Measurements from ENCODE around the gene STEAP1. TPM values are rescaled to one million over a fixed set of nuclear protein-coding genes. Genes with fewer than 3 reads are reported as not detected.

Gene STEAP1
- total and polyA plus RNA-seq, 2 donors: 0.33 to 3.8 TPM

GRCh38 chr7:90201500-90202195, 47.4 kb downstream of the STEAP1 start:
- DNase-seq (ENCODE audit: low read depth in 6 of 9, low spot score in 9 of 9): no peak
- 94% methylated on average over 2 of the region's 2 CpGs for WGBS
- Histone ChIP-seq H3K27me3 (ENCODE audit: control insufficient read depth in 2 of 2, insufficient read depth in 1 of 2, low read length in 1 of 2) (no peaks in the 10 kb centered on the region), H3K4me3 (ENCODE audit: low read length in 2 of 2) (no peak overlapping the region), H3K4me1 (ENCODE audit: control insufficient read depth in 2 of 2, insufficient read depth in 2 of 2, low read length in 2 of 2) (no peaks in the 10 kb centered on the region), H3K36me3 (ENCODE audit: control insufficient read depth in 2 of 2, insufficient read depth in 2 of 2, low read length in 1 of 2) (no peaks in the 10 kb centered on the region), H3K9me3 (ENCODE audit: control insufficient read depth in 2 of 2, insufficient read depth in 1 of 2, low read length in 1 of 2) (no peaks in the 10 kb centered on the region), H3K27ac (ENCODE audit: low read depth in 1 of 2, low read length in 1 of 2) (no peak overlapping the region)

GRCh38 chr7:90207956-90208355, 53.7 kb downstream of the STEAP1 start:
- WGBS: 93% methylated on average over 1 of the region's 1 CpG
- Histone ChIP-seq H3K27me3 (ENCODE audit: control insufficient read depth in 2 of 2, insufficient read depth in 1 of 2, low read length in 1 of 2) (peaks cover 17 to 26% of the 10 kb centered on the region in 2 donors), H3K27ac (ENCODE audit: low read depth in 1 of 2, low read length in 1 of 2) (no peak overlapping the region), H3K36me3 (ENCODE audit: control insufficient read depth in 2 of 2, insufficient read depth in 2 of 2, low read length in 1 of 2) (no peaks in the 10 kb centered on the region), H3K4me3 (ENCODE audit: low read length in 2 of 2) (no peak overlapping the region), H3K4me1 (ENCODE audit: control insufficient read depth in 2 of 2, insufficient read depth in 2 of 2, low read length in 2 of 2) (no peaks in the 10 kb centered on the region), H3K9me3 (ENCODE audit: control insufficient read depth in 2 of 2, insufficient read depth in 1 of 2, low read length in 1 of 2) (no peaks in the 10 kb centered on the region)
- DNase-seq (ENCODE audit: low read depth in 6 of 9, low spot score in 9 of 9): no peak

GRCh38 chr7:90209776-90210175, 55.5 kb downstream of the STEAP1 start:
- no peaks in the 10 kb centered on the region for H3K36me3 ChIP-seq (ENCODE audit: control insufficient read depth in 2 of 2, insufficient read depth in 2 of 2, low read length in 1 of 2)
- no peaks in the 10 kb centered on the region for H3K4me1 ChIP-seq (ENCODE audit: control insufficient read depth in 2 of 2, insufficient read depth in 2 of 2, low read length in 2 of 2)
- no peak overlapping the region for H3K27ac ChIP-seq (ENCODE audit: low read depth in 1 of 2, low read length in 1 of 2)
- peaks cover 17 to 28% of the 10 kb centered on the region in 2 donors for H3K27me3 ChIP-seq (ENCODE audit: control insufficient read depth in 2 of 2, insufficient read depth in 1 of 2, low read length in 1 of 2)
- no peak overlapping the region for H3K4me3 ChIP-seq (ENCODE audit: low read length in 2 of 2)
- H3K9me3 ChIP-seq (ENCODE audit: control insufficient read depth in 2 of 2, insufficient read depth in 1 of 2, low read length in 1 of 2): no peaks in the 10 kb centered on the region
- no peak for DNase-seq (ENCODE audit: low read depth in 6 of 9, low spot score in 9 of 9)
- 90% methylated on average over 1 of the region's 1 CpG for WGBS

- peak overlapping the region in 1 of 2 donors; percentile 31 for H3K27ac ChIP-seq (ENCODE audit: low read depth in 1 of 2, low read length in 1 of 2)
These were observed 56.2 kb downstream of the STEAP1 start for GRCh38 chr7:90210475-90210874.

GRCh38 chr7:90210981-90211380, 56.7 kb downstream of the STEAP1 start:
- Histone ChIP-seq H3K27ac (ENCODE audit: low read depth in 1 of 2, low read length in 1 of 2) (peak overlapping the region; percentile 62 to 70), H3K36me3 (ENCODE audit: control insufficient read depth in 2 of 2, insufficient read depth in 2 of 2, low read length in 1 of 2) (no peaks in the 10 kb centered on the region), H3K9me3 (ENCODE audit: control insufficient read depth in 2 of 2, insufficient read depth in 1 of 2, low read length in 1 of 2) (no peaks in the 10 kb centered on the region), H3K27me3 (ENCODE audit: control insufficient read depth in 2 of 2, insufficient read depth in 1 of 2, low read length in 1 of 2) (peaks cover 17 to 28% of the 10 kb centered on the region in 2 donors), H3K4me3 (ENCODE audit: low read length in 2 of 2) (peak overlapping the region; percentile 12 to 16), H3K4me1 (ENCODE audit: control insufficient read depth in 2 of 2, insufficient read depth in 2 of 2, low read length in 2 of 2) (no peaks in the 10 kb centered on the region)
- WGBS: 14% methylated on average over 11 of the region's 11 CpGs
- no peak for DNase-seq (ENCODE audit: low read depth in 6 of 9, low spot score in 9 of 9)

More at GRCh38 chr7:90210475-90210874, 56.2 kb downstream of the STEAP1 start:
- Histone ChIP-seq H3K9me3 (ENCODE audit: control insufficient read depth in 2 of 2, insufficient read depth in 1 of 2, low read length in 1 of 2) (no peaks in the 10 kb centered on the region), H3K4me3 (ENCODE audit: low read length in 2 of 2) (no peak overlapping the region), H3K27me3 (ENCODE audit: control insufficient read depth in 2 of 2, insufficient read depth in 1 of 2, low read length in 1 of 2) (peaks cover 17 to 28% of the 10 kb centered on the region in 2 donors), H3K4me1 (ENCODE audit: control insufficient read depth in 2 of 2, insufficient read depth in 2 of 2, low read length in 2 of 2) (no peaks in the 10 kb centered on the region), H3K36me3 (ENCODE audit: control insufficient read depth in 2 of 2, insufficient read depth in 2 of 2, low read length in 1 of 2) (no peaks in the 10 kb centered on the region)
- no peak for DNase-seq (ENCODE audit: low read depth in 6 of 9, low spot score in 9 of 9)
- 48% methylated on average over 5 of the region's 5 CpGs for WGBS

- Histone ChIP-seq H3K9me3 (ENCODE audit: control insufficient read depth in 2 of 2, insufficient read depth in 1 of 2, low read length in 1 of 2) (no peaks in the 10 kb centered on the region), H3K4me3 (ENCODE audit: low read length in 2 of 2) (peak within 1 kb of the TSS; percentile 12 to 16), H3K27ac (ENCODE audit: low read depth in 1 of 2, low read length in 1 of 2) (peak within 1 kb of the TSS; percentile 62 to 70), H3K27me3 (ENCODE audit: control insufficient read depth in 2 of 2, insufficient read depth in 1 of 2, low read length in 1 of 2) (peaks cover 17 to 28% of the 10 kb centered on the region in 2 donors), H3K4me1 (ENCODE audit: control insufficient read depth in 2 of 2, insufficient read depth in 2 of 2, low read length in 2 of 2) (no peaks in the 10 kb centered on the region), H3K36me3 (ENCODE audit: control insufficient read depth in 2 of 2, insufficient read depth in 2 of 2, low read length in 1 of 2) (no peaks in the 10 kb centered on the region)
- peak in 5 of 9 donors; percentile 4 to 34 (median 7) for DNase-seq (ENCODE audit: low read depth in 6 of 9, low spot score in 9 of 9)
- 2% methylated on average over 73 of the region's 73 CpGs for WGBS
These were observed 57.3 kb downstream of the STEAP1 start, which contains the start of gene STEAP2 for GRCh38 chr7:90211391-90212148. TSS of gene STEAP2 (plus strand) at chr7:90211740. CDS start at chr7:90225083, 13,343 bp downstream.

- WGBS: 24% methylated on average over 6 of the region's 6 CpGs
- peak overlapping the region in 1 of 2 donors; percentile 53 for H3K27ac ChIP-seq (ENCODE audit: low read depth in 1 of 2, low read length in 1 of 2)
These were observed 57.9 kb downstream of the STEAP1 start for GRCh38 chr7:90212149-90212495.

GRCh38 chr7:90213521-90213920, 59.3 kb downstream of the STEAP1 start:
- H3K4me1 ChIP-seq (ENCODE audit: control insufficient read depth in 2 of 2, insufficient read depth in 2 of 2, low read length in 2 of 2): no peaks in the 10 kb centered on the region
- no peaks in the 10 kb centered on the region for H3K9me3 ChIP-seq (ENCODE audit: control insufficient read depth in 2 of 2, insufficient read depth in 1 of 2, low read length in 1 of 2)
- H3K4me3 ChIP-seq (ENCODE audit: low read length in 2 of 2): no peak overlapping the region
- H3K27me3 ChIP-seq (ENCODE audit: control insufficient read depth in 2 of 2, insufficient read depth in 1 of 2, low read length in 1 of 2): peaks cover 17 to 28% of the 10 kb centered on the region in 2 donors
- 86% methylated on average over 2 of the region's 2 CpGs for WGBS
- H3K36me3 ChIP-seq (ENCODE audit: control insufficient read depth in 2 of 2, insufficient read depth in 2 of 2, low read length in 1 of 2): no peaks in the 10 kb centered on the region
- DNase-seq (ENCODE audit: low read depth in 6 of 9, low spot score in 9 of 9): no peak
- no peak overlapping the region for H3K27ac ChIP-seq (ENCODE audit: low read depth in 1 of 2, low read length in 1 of 2)

More at GRCh38 chr7:90212149-90212495, 57.9 kb downstream of the STEAP1 start:
- Histone ChIP-seq H3K36me3 (ENCODE audit: control insufficient read depth in 2 of 2, insufficient read depth in 2 of 2, low read length in 1 of 2) (no peaks in the 10 kb centered on the region), H3K9me3 (ENCODE audit: control insufficient read depth in 2 of 2, insufficient read depth in 1 of 2, low read length in 1 of 2) (no peaks in the 10 kb centered on the region), H3K4me3 (ENCODE audit: low read length in 2 of 2) (peak overlapping the region; percentile 9 to 16), H3K27me3 (ENCODE audit: control insufficient read depth in 2 of 2, insufficient read depth in 1 of 2, low read length in 1 of 2) (peaks cover 17 to 28% of the 10 kb centered on the region in 2 donors), H3K4me1 (ENCODE audit: control insufficient read depth in 2 of 2, insufficient read depth in 2 of 2, low read length in 2 of 2) (no peaks in the 10 kb centered on the region)
- DNase-seq (ENCODE audit: low read depth in 6 of 9, low spot score in 9 of 9): no peak
